Nephron (organoid): ENCODE results near the gene ADCY1.
A peak's percentile ranks its signal among the peaks of the same experiment; 100 is the strongest.
"Not testable (repeated sequence)": the region's sequence is repeated elsewhere in the genome, so short reads cannot be mapped to it uniquely, and the experiment has no call there.

Experiments used
- H3K27ac Mint-ChIP-seq, 3 experiments: 2 replicates each; pipeline ENCODE4 v1.8.0; 2020; ENCODE audit warnings: mixed read lengths in 3 of 3, mild to moderate bottlenecking in 2 of 3, moderate library complexity in 1 of 3
- H3K27me3 Mint-ChIP-seq: 2 replicates; pipeline ENCODE4 v1.8.0; 2021; ENCODE audit warnings: low read depth, mild to moderate bottlenecking, moderate library complexity, mixed read lengths
- H3K36me3 Mint-ChIP-seq: 2 replicates; pipeline ENCODE4 v1.8.0; 2020; ENCODE audit warnings: low read depth, mixed read lengths
- H3K4me1 Mint-ChIP-seq: 2 replicates; pipeline ENCODE4 v1.8.0; 2020; ENCODE audit warnings: mixed read lengths
- H3K4me3 Mint-ChIP-seq, 3 experiments: 2 replicates each; pipeline ENCODE4 v1.8.0; 2020; ENCODE audit warnings: mild to moderate bottlenecking in 3 of 3, mixed read lengths in 3 of 3, moderate library complexity in 2 of 3
- H3K9me3 Mint-ChIP-seq: 2 replicates; pipeline ENCODE4 v1.8.0; 2020; ENCODE audit warnings: mixed read lengths
- TF ChIP-seq, protein P1 (sequence below), 3 experiments: fragments of 200-600 bp; sonication (generic); IDR thresholded peaks; one replicate each; pipeline ENCODE4 v1.5.0; 2021; ENCODE audit warnings: antibody characterized with exemption in 3 of 3; ENCODE audit not compliant: unreplicated experiment in 3 of 3

Gene ADCY1

DNA sequence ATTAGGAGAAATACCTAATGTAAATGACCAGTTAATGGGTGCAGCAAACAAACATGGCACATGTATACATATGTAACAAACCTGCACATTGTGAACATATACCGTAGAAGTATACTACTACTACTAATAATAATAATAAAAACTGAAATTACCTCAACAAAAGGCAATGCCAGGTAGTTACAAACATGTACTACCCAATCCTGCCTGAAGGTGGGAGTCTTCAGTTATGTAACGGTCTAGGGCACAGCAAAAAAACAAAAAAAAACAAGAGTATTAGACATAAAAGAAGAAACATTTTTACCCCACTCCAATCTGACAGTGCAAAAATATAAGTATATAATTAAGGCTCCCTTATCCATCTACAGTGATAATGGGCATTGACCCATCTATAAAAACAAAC is 182.6 kb downstream of the ADCY1 start:
- H3K9me3 Mint-ChIP-seq, H3K4me1 Mint-ChIP-seq, H3K27ac Mint-ChIP-seq, H3K4me3 Mint-ChIP-seq, H3K27me3 Mint-ChIP-seq: not testable (repeated sequence)
- H3K36me3 Mint-ChIP-seq = peaks cover 27% of the 10 kb centered on the region
- TF ChIP-seq, protein P1, sequence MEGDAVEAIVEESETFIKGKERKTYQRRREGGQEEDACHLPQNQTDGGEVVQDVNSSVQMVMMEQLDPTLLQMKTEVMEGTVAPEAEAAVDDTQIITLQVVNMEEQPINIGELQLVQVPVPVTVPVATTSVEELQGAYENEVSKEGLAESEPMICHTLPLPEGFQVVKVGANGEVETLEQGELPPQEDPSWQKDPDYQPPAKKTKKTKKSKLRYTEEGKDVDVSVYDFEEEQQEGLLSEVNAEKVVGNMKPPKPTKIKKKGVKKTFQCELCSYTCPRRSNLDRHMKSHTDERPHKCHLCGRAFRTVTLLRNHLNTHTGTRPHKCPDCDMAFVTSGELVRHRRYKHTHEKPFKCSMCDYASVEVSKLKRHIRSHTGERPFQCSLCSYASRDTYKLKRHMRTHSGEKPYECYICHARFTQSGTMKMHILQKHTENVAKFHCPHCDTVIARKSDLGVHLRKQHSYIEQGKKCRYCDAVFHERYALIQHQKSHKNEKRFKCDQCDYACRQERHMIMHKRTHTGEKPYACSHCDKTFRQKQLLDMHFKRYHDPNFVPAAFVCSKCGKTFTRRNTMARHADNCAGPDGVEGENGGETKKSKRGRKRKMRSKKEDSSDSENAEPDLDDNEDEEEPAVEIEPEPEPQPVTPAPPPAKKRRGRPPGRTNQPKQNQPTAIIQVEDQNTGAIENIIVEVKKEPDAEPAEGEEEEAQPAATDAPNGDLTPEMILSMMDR (IDR thresholded peaks at IDR 0.05; ENCODE audit: unreplicated experiment in 3 of 3) = peak; percentile 22 to 47 (median 37)

GRCh38 chr7:45759464-45759863 is 185.3 kb downstream of the ADCY1 start:
- H3K4me1 Mint-ChIP-seq, H3K4me3 Mint-ChIP-seq, H3K9me3 Mint-ChIP-seq, H3K27me3 Mint-ChIP-seq: not testable (repeated sequence)
- Mint-ChIP-seq H3K27ac (peak overlapping the region in 1 of 3 experiments; percentile 55), H3K36me3 (peaks cover 28% of the 10 kb centered on the region)

- not testable (repeated sequence) for H3K9me3 Mint-ChIP-seq, H3K4me3 Mint-ChIP-seq, H3K27me3 Mint-ChIP-seq, H3K4me1 Mint-ChIP-seq
- peaks cover 15% of the 10 kb centered on the region for H3K36me3 Mint-ChIP-seq
- peak overlapping the region; percentile 48 to 87 (median 73) for H3K27ac Mint-ChIP-seq
Observed at GRCh38 chr7:45761545-45762205, 187.5 kb downstream of the ADCY1 start.

- H3K36me3 Mint-ChIP-seq = not testable (repeated sequence)
Observed at GRCh38 chr7:45762225-45762994, 188.2 kb downstream of the ADCY1 start.

GRCh38 chr7:45768516-45769394 is 194.6 kb downstream of the ADCY1 start:
- Mint-ChIP-seq H3K4me3 (peak overlapping the region; percentile 91 to 97 (median 94)), H3K27ac (peak overlapping the region; percentile 99 to 100 (median 99))
- not testable (repeated sequence) for H3K9me3 Mint-ChIP-seq, H3K36me3 Mint-ChIP-seq, H3K27me3 Mint-ChIP-seq, H3K4me1 Mint-ChIP-seq
- TF ChIP-seq, protein P1 (IDR thresholded peaks at IDR 0.05; ENCODE audit: unreplicated experiment in 3 of 3) = peak in 1 of 3 experiments; percentile 31

More at GRCh38 chr7:45762225-45762994, 188.2 kb downstream of the ADCY1 start:
- H3K27me3 Mint-ChIP-seq, H3K9me3 Mint-ChIP-seq, H3K4me1 Mint-ChIP-seq, H3K4me3 Mint-ChIP-seq: not testable (repeated sequence)
- H3K27ac Mint-ChIP-seq = peak overlapping the region; percentile 11 to 75 (median 31)

DNA sequence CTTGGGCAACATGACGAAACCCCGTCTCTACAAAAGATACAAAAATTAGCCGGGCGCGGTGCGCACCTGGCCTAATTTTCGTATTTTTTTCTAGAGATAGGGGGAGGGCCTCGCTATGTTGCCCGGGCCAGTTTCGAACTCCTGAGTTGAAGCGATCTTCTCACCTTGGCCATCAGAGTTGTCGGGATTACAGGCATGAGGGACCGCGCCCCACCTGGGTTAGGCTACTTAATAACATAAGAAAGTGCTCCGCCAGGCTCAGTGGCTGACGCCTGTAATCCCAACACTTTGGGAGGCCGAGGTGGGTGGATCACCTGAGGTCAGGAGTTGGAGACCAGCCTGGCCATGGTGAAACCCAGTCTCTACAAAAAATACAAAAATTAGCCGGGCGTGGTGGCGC is 195.5 kb downstream of the ADCY1 start:
- Mint-ChIP-seq H3K27ac (peak overlapping the region in 2 of 3 experiments; percentile 99), H3K4me3 (peak overlapping the region; percentile 91 to 97 (median 94))
- H3K4me1 Mint-ChIP-seq, H3K9me3 Mint-ChIP-seq, H3K36me3 Mint-ChIP-seq, H3K27me3 Mint-ChIP-seq: not testable (repeated sequence)
